ENCODE measurements around the gene TOPORS.

- TF ChIP-seq, protein P1, sequence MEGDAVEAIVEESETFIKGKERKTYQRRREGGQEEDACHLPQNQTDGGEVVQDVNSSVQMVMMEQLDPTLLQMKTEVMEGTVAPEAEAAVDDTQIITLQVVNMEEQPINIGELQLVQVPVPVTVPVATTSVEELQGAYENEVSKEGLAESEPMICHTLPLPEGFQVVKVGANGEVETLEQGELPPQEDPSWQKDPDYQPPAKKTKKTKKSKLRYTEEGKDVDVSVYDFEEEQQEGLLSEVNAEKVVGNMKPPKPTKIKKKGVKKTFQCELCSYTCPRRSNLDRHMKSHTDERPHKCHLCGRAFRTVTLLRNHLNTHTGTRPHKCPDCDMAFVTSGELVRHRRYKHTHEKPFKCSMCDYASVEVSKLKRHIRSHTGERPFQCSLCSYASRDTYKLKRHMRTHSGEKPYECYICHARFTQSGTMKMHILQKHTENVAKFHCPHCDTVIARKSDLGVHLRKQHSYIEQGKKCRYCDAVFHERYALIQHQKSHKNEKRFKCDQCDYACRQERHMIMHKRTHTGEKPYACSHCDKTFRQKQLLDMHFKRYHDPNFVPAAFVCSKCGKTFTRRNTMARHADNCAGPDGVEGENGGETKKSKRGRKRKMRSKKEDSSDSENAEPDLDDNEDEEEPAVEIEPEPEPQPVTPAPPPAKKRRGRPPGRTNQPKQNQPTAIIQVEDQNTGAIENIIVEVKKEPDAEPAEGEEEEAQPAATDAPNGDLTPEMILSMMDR (IDR thresholded peaks at IDR 0.05; ENCODE audit: insufficient read depth, low read length, poor library complexity, severe bottlenecking), result no peak
- no peak for TF ChIP-seq EZH2phosphoT487 (conservative IDR thresholded peaks at IDR 0.05; ENCODE audit: low read length)
Measured at GRCh38 chr9:32501868-32502267, 50.5 kb downstream of the TOPORS start.
